Nephron (organoid): ENCODE results near the gene ADD3.

Experiments used
- H3K27ac Mint-ChIP-seq, 3 experiments: 2 replicates each; pipeline ENCODE4 v1.8.0; 2020; ENCODE audit warnings: mixed read lengths in 3 of 3, mild to moderate bottlenecking in 2 of 3, moderate library complexity in 1 of 3
- H3K27me3 Mint-ChIP-seq: 2 replicates; pipeline ENCODE4 v1.8.0; 2021; ENCODE audit warnings: low read depth, mild to moderate bottlenecking, moderate library complexity, mixed read lengths
- H3K36me3 Mint-ChIP-seq: 2 replicates; pipeline ENCODE4 v1.8.0; 2020; ENCODE audit warnings: low read depth, mixed read lengths
- H3K4me1 Mint-ChIP-seq: 2 replicates; pipeline ENCODE4 v1.8.0; 2020; ENCODE audit warnings: mixed read lengths
- H3K4me3 Mint-ChIP-seq, 3 experiments: 2 replicates each; pipeline ENCODE4 v1.8.0; 2020; ENCODE audit warnings: mild to moderate bottlenecking in 3 of 3, mixed read lengths in 3 of 3, moderate library complexity in 2 of 3
- H3K9me3 Mint-ChIP-seq: 2 replicates; pipeline ENCODE4 v1.8.0; 2020; ENCODE audit warnings: mixed read lengths
- TF ChIP-seq, protein P1 (sequence below), 3 experiments: fragments of 200-600 bp; sonication (generic); IDR thresholded peaks; one replicate each; pipeline ENCODE4 v1.5.0; 2021; ENCODE audit warnings: antibody characterized with exemption in 3 of 3; ENCODE audit not compliant: unreplicated experiment in 3 of 3

Gene ADD3

DNA sequence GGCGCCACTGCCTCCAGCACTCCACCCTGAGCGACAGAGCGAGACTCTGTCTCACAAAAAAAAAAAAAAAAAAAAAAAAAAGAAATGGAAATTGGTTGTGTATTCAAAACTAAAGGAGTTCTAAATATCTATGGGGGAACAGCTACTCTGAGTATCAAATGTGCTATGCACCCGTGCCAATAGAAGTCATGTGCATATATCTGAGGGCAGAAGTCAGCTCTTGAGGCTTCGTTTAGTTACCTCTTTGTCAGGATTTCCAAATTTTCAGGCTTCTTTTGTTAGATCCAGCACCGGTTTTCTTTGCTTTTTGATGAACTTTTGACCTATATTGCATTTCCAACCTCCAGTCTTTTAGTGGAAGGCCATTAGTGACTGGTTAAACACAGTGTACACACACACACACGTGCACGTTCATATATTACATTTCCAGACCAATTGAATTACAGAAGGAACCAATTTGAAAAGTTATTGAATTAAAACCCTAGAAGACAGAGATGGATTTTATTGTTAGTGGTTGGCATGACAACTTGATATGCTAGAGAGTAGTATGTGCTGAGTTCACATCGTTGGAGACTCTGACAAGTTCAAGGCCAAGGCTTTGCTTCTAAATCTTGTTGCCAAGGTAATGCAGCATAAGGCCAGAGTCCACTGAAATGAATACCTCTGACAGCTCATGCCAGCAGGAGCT is 33.1 kb upstream of the ADD3 start:
- H3K36me3 Mint-ChIP-seq: no peaks in the 10 kb centered on the region
- H3K4me1 Mint-ChIP-seq: peaks cover 63% of the 10 kb centered on the region
- no peaks in the 10 kb centered on the region for H3K27me3 Mint-ChIP-seq
- no peaks in the 10 kb centered on the region for H3K9me3 Mint-ChIP-seq
- H3K4me3 Mint-ChIP-seq: no peak overlapping the region
- TF ChIP-seq, protein P1, sequence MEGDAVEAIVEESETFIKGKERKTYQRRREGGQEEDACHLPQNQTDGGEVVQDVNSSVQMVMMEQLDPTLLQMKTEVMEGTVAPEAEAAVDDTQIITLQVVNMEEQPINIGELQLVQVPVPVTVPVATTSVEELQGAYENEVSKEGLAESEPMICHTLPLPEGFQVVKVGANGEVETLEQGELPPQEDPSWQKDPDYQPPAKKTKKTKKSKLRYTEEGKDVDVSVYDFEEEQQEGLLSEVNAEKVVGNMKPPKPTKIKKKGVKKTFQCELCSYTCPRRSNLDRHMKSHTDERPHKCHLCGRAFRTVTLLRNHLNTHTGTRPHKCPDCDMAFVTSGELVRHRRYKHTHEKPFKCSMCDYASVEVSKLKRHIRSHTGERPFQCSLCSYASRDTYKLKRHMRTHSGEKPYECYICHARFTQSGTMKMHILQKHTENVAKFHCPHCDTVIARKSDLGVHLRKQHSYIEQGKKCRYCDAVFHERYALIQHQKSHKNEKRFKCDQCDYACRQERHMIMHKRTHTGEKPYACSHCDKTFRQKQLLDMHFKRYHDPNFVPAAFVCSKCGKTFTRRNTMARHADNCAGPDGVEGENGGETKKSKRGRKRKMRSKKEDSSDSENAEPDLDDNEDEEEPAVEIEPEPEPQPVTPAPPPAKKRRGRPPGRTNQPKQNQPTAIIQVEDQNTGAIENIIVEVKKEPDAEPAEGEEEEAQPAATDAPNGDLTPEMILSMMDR (IDR thresholded peaks at IDR 0.05; ENCODE audit: unreplicated experiment in 3 of 3): no peak
- peak overlapping the region; percentile 92 to 97 (median 95) for H3K27ac Mint-ChIP-seq

DNA sequence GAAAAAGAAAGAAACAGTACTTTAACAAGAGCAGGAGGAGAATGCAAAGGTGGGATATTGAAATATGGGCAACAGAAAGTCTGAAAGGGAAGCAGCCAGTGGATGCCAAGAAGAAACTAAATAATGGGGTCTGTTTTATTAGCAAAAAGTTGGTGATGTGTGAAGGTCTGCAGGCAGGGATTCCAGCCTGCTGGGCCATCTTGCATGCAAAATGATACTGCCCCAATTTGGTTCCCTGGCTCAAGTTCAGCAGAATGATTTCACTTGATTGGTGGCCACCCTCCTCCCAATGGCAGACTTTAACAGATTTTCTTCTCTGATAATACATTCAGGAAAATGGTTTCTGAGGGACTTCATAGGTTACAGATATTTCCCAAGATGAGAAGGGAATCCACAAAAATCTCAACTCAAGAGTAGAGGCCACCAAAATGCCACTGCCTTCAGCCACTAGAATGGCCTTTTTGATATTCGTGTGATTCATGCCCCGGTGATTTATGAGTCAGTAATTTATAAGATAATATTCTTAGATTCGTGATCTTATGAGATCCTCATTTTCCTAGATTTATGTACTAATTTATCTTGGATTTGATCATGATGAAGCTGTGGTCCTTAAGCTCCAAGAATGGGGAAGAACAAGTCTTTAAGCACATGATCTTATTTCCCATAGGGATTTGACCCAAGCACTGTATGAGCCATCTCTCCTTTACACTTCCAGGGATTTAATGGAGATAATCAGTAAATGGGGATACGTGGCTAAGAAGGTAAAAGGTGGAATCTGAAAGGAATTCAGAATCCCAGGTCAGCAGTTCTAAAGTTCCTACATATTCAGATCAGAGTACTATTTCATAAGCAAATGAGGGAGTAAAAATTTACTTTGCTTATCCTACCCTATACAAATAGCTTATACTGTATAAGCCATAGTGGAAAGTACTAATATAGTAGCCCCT is 32.3 kb upstream of the ADD3 start:
- H3K9me3 Mint-ChIP-seq: no peaks in the 10 kb centered on the region
- peak overlapping the region; percentile 92 to 97 (median 95) for H3K27ac Mint-ChIP-seq
- no peak overlapping the region for H3K4me3 Mint-ChIP-seq
- TF ChIP-seq, protein P1 (IDR thresholded peaks at IDR 0.05; ENCODE audit: unreplicated experiment in 3 of 3): no peak
- H3K36me3 Mint-ChIP-seq: no peaks in the 10 kb centered on the region
- peaks cover 60% of the 10 kb centered on the region for H3K4me1 Mint-ChIP-seq
- H3K27me3 Mint-ChIP-seq: no peaks in the 10 kb centered on the region

DNA sequence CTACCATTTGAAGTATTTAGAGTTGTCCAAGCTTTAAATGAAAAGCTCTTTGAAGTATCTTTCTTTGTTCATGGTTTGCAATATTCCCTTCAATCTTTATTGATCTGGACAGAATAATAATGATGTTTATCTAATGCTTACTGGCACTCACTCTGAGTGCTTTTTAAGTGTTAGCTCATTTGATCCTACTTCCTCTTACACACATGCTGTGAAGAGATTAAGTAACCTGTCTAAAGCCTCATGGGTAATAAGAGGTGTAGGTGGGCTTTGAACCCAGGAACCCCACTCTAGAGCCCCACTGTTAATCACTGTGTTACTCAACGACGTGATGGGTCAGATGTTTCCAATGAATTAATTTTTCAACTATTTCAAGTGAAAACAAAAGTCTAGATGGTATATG is 31.1 kb upstream of the ADD3 start:
- no peaks in the 10 kb centered on the region for H3K27me3 Mint-ChIP-seq
- H3K36me3 Mint-ChIP-seq: no peaks in the 10 kb centered on the region
- H3K4me1 Mint-ChIP-seq: peaks cover 63% of the 10 kb centered on the region
- H3K27ac Mint-ChIP-seq: peak overlapping the region; percentile 92 to 97 (median 95)
- H3K9me3 Mint-ChIP-seq: no peaks in the 10 kb centered on the region
- no peak overlapping the region for H3K4me3 Mint-ChIP-seq
- TF ChIP-seq, protein P1 (IDR thresholded peaks at IDR 0.05; ENCODE audit: unreplicated experiment in 3 of 3): no peak

DNA sequence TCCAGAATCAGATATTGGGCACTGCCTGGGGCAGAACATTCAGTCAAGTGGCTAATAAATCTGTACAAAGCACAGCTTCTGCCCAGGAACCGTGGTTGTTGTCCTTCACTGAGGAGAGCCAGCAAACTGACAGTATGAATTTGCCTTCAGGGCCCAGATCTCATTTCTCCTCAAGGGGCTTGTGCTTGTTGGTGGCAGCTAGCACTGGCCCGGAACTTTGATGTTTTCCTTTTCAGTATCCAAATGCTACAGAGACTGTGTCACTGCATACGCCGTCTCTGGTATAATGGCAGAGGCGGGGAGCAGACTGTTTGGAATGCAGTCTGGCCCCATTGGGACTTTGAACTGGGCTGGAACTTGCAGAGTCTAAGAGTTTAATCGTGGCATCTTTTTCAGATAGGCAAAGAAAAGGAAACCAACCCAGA is 30.4 kb upstream of the ADD3 start:
- Mint-ChIP-seq H3K4me1 (peaks cover 63% of the 10 kb centered on the region), H3K36me3 (no peaks in the 10 kb centered on the region), H3K27ac (peak overlapping the region; percentile 92 to 97 (median 95)), H3K4me3 (no peak overlapping the region), H3K27me3 (no peaks in the 10 kb centered on the region), H3K9me3 (no peaks in the 10 kb centered on the region)
- TF ChIP-seq, protein P1 (IDR thresholded peaks at IDR 0.05; ENCODE audit: unreplicated experiment in 3 of 3): no peak

DNA sequence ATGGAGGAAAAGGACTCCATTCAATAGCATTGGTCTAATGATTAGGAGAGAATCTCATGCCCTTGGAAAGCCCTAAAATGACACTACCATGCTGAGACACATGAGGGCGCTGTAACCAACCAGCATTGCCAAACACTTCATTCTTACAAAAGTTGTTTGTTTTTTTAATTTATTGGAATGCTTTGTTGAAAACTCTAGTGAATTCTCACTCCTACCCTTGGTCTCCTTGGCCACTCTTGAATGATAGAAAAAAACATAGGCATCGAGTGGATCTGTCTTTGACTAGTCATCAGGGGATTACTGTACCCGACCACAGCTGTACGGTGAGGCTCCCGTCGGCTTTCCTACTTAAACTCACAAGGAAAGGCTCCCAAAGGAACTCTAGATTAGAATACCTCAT is 29.3 kb upstream of the ADD3 start:
- no peak overlapping the region for H3K4me3 Mint-ChIP-seq
- no peaks in the 10 kb centered on the region for H3K9me3 Mint-ChIP-seq
- H3K36me3 Mint-ChIP-seq: no peaks in the 10 kb centered on the region
- TF ChIP-seq, protein P1 (IDR thresholded peaks at IDR 0.05; ENCODE audit: unreplicated experiment in 3 of 3): peak; percentile 36 to 56 (median 39)
- no peaks in the 10 kb centered on the region for H3K27me3 Mint-ChIP-seq
- H3K27ac Mint-ChIP-seq: peak overlapping the region; percentile 15 to 89 (median 53)
- peaks cover 58% of the 10 kb centered on the region for H3K4me1 Mint-ChIP-seq
